ENCODE measurements around the gene MED17. TPM values are rescaled to one million over a fixed set of nuclear protein-coding genes. Genes with fewer than 3 reads are reported as not detected.

The MED17 gene
- total and polyA plus RNA-seq, 2 of the 13 experiments (the other 11 are each of a cell fraction or from before 2014, with no cell fraction given) = 23.1 to 37.0 TPM

GRCh38 chr11:93784145-93784934 lies at the start of gene MED17 (continued):
- TF ChIP-seq GLMP (CRISPR knock-in tag; IDR thresholded peaks at IDR 0.05; ENCODE audit: borderline replicate concordance) = no peak
- TF ChIP-seq ZNF124 (CRISPR knock-in tag; IDR thresholded peaks at IDR 0.05) = 0 out of 2 replicates have a peak, but pooled peaks have one; percentile 20
- peak; percentile 6; the same call in 1 of the 2 replicates for TF ChIP-seq ZNF331 (CRISPR knock-in tag; IDR thresholded peaks at IDR 0.05)
- peak; percentile 83; the same call in 1 of the 2 replicates for TF ChIP-seq ERF (CRISPR knock-in tag; IDR thresholded peaks at IDR 0.05)
- TF ChIP-seq ZC3H4 (CRISPR knock-in tag; IDR thresholded peaks at IDR 0.05; ENCODE audit: borderline replicate concordance) = no peak; the same call in 1 of the 2 replicates
- no peak; the same call in 1 of the 2 replicates for TF ChIP-seq NFKB2 (CRISPR knock-in tag; IDR thresholded peaks at IDR 0.05; ENCODE audit: borderline replicate concordance)
- no peak for TF ChIP-seq ZNF512 (CRISPR knock-in tag; IDR thresholded peaks at IDR 0.05)
- no peak for TF ChIP-seq DNMT3B (CRISPR knock-in tag; conservative IDR thresholded peaks at IDR 0.05)
- TF ChIP-seq ZNF672 (CRISPR knock-in tag; IDR thresholded peaks at IDR 0.05) = no peak
- 0 out of 2 replicates have a peak, but pooled peaks have one; percentile 78 for TF ChIP-seq ZNF619 (CRISPR knock-in tag; IDR thresholded peaks at IDR 0.05)
- no peak for TF ChIP-seq JDP2 (CRISPR knock-in tag; IDR thresholded peaks at IDR 0.05; ENCODE audit: borderline replicate concordance)
- TF ChIP-seq HOXA7 (CRISPR knock-in tag; IDR thresholded peaks at IDR 0.05) = no peak
- no peak for TF ChIP-seq ZMAT5 (CRISPR knock-in tag; IDR thresholded peaks at IDR 0.05; ENCODE audit: borderline replicate concordance, low read depth)
- no peak for TF ChIP-seq ZNF775 (CRISPR knock-in tag; IDR thresholded peaks at IDR 0.05; ENCODE audit: borderline replicate concordance)
- TF ChIP-seq ZNF839 (CRISPR knock-in tag; IDR thresholded peaks at IDR 0.05; ENCODE audit: borderline replicate concordance) = no peak
- no peak for TF ChIP-seq ZNF567 (CRISPR knock-in tag; IDR thresholded peaks at IDR 0.05; ENCODE audit: borderline replicate concordance)
- TF ChIP-seq MIER3 (CRISPR knock-in tag; IDR thresholded peaks at IDR 0.05; ENCODE audit: borderline replicate concordance) = peak; percentile 55; the same call in 1 of the 2 replicates
- TF ChIP-seq ZNF10 (CRISPR knock-in tag; IDR thresholded peaks at IDR 0.05; ENCODE audit: borderline replicate concordance, low read depth) = no peak
- peak; percentile 88 for TF ChIP-seq ZFX (CRISPR knock-in tag; IDR thresholded peaks at IDR 0.05; ENCODE audit: low read depth)
- TF ChIP-seq ZNF614 (CRISPR knock-in tag; IDR thresholded peaks at IDR 0.05; ENCODE audit: borderline replicate concordance) = peak; percentile 66; the same call in 1 of the 2 replicates
- no peak; the same call in 1 of the 2 replicates for TF ChIP-seq THAP8 (CRISPR knock-in tag; IDR thresholded peaks at IDR 0.05; ENCODE audit: borderline replicate concordance)
- TF ChIP-seq LRRFIP1 (CRISPR knock-in tag; conservative IDR thresholded peaks at IDR 0.05) = no peak
- peak; percentile 41; the same call in 1 of the 2 replicates for TF ChIP-seq FOXK2 (IDR thresholded peaks at IDR 0.05)

Data from HepG2 (cell line).